Chondrocyte (in vitro differentiated cells): Measurements from ENCODE around the gene E2F6. TPM values are rescaled to one million over a fixed set of nuclear protein-coding genes. Genes with fewer than 3 reads are reported as not detected.
A peak's percentile ranks its signal among the peaks of the same experiment; 100 is the strongest.

ENCODE experiments used
- DNase-seq: peaks from one replicate; pipeline ENCODE4 v3.0.0; 2021; ENCODE audit warnings: mixed read lengths, low spot score
- H3K27ac Mint-ChIP-seq: one replicate; pipeline ENCODE4 v1.8.0; 2021; ENCODE audit warnings: mild to moderate bottlenecking, moderate library complexity, mixed read lengths; ENCODE audit not compliant: unreplicated experiment
- H3K27me3 Mint-ChIP-seq: 2 replicates; pipeline ENCODE4 v1.8.0; 2021; ENCODE audit warnings: low read depth, mixed read lengths
- H3K36me3 Mint-ChIP-seq: 2 replicates; pipeline ENCODE4 v1.8.0; 2021; ENCODE audit warnings: low read depth, mixed read lengths
- H3K4me1 Mint-ChIP-seq: 2 replicates; pipeline ENCODE4 v1.8.0; 2021; ENCODE audit warnings: low read depth, mild to moderate bottlenecking, mixed read lengths
- H3K4me3 Mint-ChIP-seq: one replicate; pipeline ENCODE4 v1.8.0; 2021; ENCODE audit warnings: mild to moderate bottlenecking, moderate library complexity, mixed read lengths; ENCODE audit not compliant: unreplicated experiment
- H3K9me3 Mint-ChIP-seq: 2 replicates; pipeline ENCODE4 v1.8.0; 2021; ENCODE audit warnings: low read depth, mixed read lengths
- CTCF ChIP-seq: fragments of 200-600 bp; sonication (generic); IDR thresholded peaks from 2 replicates; pipeline ENCODE4 v1.5.0; 2021; ENCODE audit warnings: antibody characterized with exemption, mild to moderate bottlenecking, moderate library complexity
- long read RNA-seq: library from polyadenylated mRNA; stranded (forward); transcript quantifications from one replicate; pipeline ENCODE4 v2.0.0, GENCODE V29; 2021
- total RNA-seq: library from RNA; stranded (reverse); gene quantifications from 3 replicates; pipeline ENCODE4 v1.2.1, GENCODE V29; 2021

E2F6 gene
- 14.2 to 17.7 TPM (median 15.1 TPM) in 3 replicates for total RNA-seq
- long read RNA-seq, transcript E2F6-202 (7 exons, 3,218 nt): major isoform, 14 of 26 reads
- long read RNA-seq, partial matches to known transcripts: 1 of 26 reads
- long read RNA-seq, other reads (novel, unspliced or antisense): 4 of 26 reads

GRCh38 chr2:11465485-11466306, at the start of gene E2F6:
Gene E2F6 (minus strand): TSS chr2:11466161. CDS start chr2:11465879, 282 bp downstream.
- H3K27me3 Mint-ChIP-seq: no peaks in the 10 kb centered on the region
- H3K4me3 Mint-ChIP-seq: peak within 1 kb of the TSS; percentile 81
- H3K36me3 Mint-ChIP-seq: peaks cover 5% of the 10 kb centered on the region
- peak within 1 kb of the TSS; percentile 97 for H3K27ac Mint-ChIP-seq
- TF ChIP-seq CTCF: peak; percentile 25
- DNase-seq: peak; percentile 97
- H3K4me1 Mint-ChIP-seq: peaks cover 40% of the 10 kb centered on the region
- H3K9me3 Mint-ChIP-seq: no peaks in the 10 kb centered on the region

- H3K27me3 Mint-ChIP-seq: peaks cover 26% of the 10 kb centered on the region
- no peak for TF ChIP-seq CTCF
- DNase-seq: no peak
- no peak overlapping the region for H3K27ac Mint-ChIP-seq
- H3K9me3 Mint-ChIP-seq: peaks cover 4% of the 10 kb centered on the region
- no peaks in the 10 kb centered on the region for H3K36me3 Mint-ChIP-seq
- H3K4me1 Mint-ChIP-seq: no peaks in the 10 kb centered on the region
- H3K4me3 Mint-ChIP-seq: no peak overlapping the region
Measured at GRCh38 chr2:11515490-11515981, 49.6 kb upstream of the E2F6 start.

- Mint-ChIP-seq H3K27me3 (peaks cover 26% of the 10 kb centered on the region), H3K27ac (no peak overlapping the region), H3K4me1 (no peaks in the 10 kb centered on the region), H3K4me3 (no peak overlapping the region), H3K36me3 (no peaks in the 10 kb centered on the region), H3K9me3 (no peaks in the 10 kb centered on the region)
- DNase-seq: no peak
- no peak for TF ChIP-seq CTCF
Measured at GRCh38 chr2:11514904-11515303, 48.9 kb upstream of the E2F6 start.

- Mint-ChIP-seq H3K9me3 (no peaks in the 10 kb centered on the region), H3K4me1 (no peaks in the 10 kb centered on the region), H3K27ac (no peak overlapping the region), H3K27me3 (peaks cover 26% of the 10 kb centered on the region), H3K4me3 (no peak overlapping the region), H3K36me3 (no peaks in the 10 kb centered on the region)
- no peak for TF ChIP-seq CTCF
- no peak for DNase-seq
Measured at GRCh38 chr2:11514081-11514730, 48.2 kb upstream of the E2F6 start.

GRCh38 chr2:11513319-11513718, 47.4 kb upstream of the E2F6 start:
- Mint-ChIP-seq H3K9me3 (no peaks in the 10 kb centered on the region), H3K27ac (no peak overlapping the region), H3K4me1 (no peaks in the 10 kb centered on the region), H3K27me3 (peaks cover 26% of the 10 kb centered on the region), H3K36me3 (no peaks in the 10 kb centered on the region), H3K4me3 (no peak overlapping the region)
- no peak for DNase-seq
- no peak for TF ChIP-seq CTCF
